HEK293 (cell line): ENCODE measurements around the gene POM121L2.

Experiments used
- ELK4 ChIP-seq: IDR thresholded peaks from 2 replicates; pipeline ENCODE4 v1.6.1; 2011; ENCODE audit warnings: mild to moderate bottlenecking, low read depth, low read length, borderline replicate concordance
- KLF10 ChIP-seq: fragments of 450-650 bp; IDR thresholded peaks from 2 replicates; pipeline ENCODE4 v1.5.1; 2018; ENCODE audit warnings: missing biosample characterization, mild to moderate bottlenecking, missing genetic modification characterization
- MYNN ChIP-seq: fragments of 450-650 bp; formaldehyde crosslinking; IDR thresholded peaks from 2 replicates; pipeline ENCODE4 v1.5.1; 2016; ENCODE audit warnings: missing biosample characterization, missing genetic modification characterization, borderline replicate concordance
- PBX3 ChIP-seq: sonication (generic); formaldehyde crosslinking; IDR thresholded peaks from 2 replicates; pipeline ENCODE4 v1.8.1; 2022; ENCODE audit warnings: mild to moderate bottlenecking, moderate library complexity, missing genetic modification reagents
- REPIN1 ChIP-seq: fragments of 450-650 bp; formaldehyde crosslinking; IDR thresholded peaks from 2 replicates; pipeline ENCODE4 v1.5.1; 2017; ENCODE audit warnings: missing biosample characterization, missing genetic modification characterization, low read depth
- SP7 ChIP-seq: fragments of 450-650 bp; formaldehyde crosslinking; IDR thresholded peaks from 2 replicates; pipeline ENCODE4 v1.5.1; 2016; ENCODE audit warnings: missing biosample characterization, missing genetic modification characterization
- ZBTB17 ChIP-seq: fragments of 450-650 bp; formaldehyde crosslinking; IDR thresholded peaks from 2 replicates; pipeline ENCODE4 v1.5.1; 2016; ENCODE audit warnings: missing biosample characterization, missing genetic modification characterization
- ZNF114 ChIP-seq: fragments of 450-650 bp; formaldehyde crosslinking; IDR thresholded peaks from 2 replicates; pipeline ENCODE4 v1.5.0; 2017; ENCODE audit warnings: missing biosample characterization, missing genetic modification characterization
- ZNF157 ChIP-seq: fragments of 450-650 bp; formaldehyde crosslinking; IDR thresholded peaks from 2 replicates; pipeline ENCODE4 v1.5.1; 2016; ENCODE audit warnings: missing biosample characterization, missing genetic modification characterization
- ZNF169 ChIP-seq: fragments of 450-650 bp; formaldehyde crosslinking; IDR thresholded peaks from 2 replicates; pipeline ENCODE4 v1.5.1; 2016; ENCODE audit warnings: missing biosample characterization, missing genetic modification characterization
- ZNF426 ChIP-seq: fragments of 450-650 bp; formaldehyde crosslinking; IDR thresholded peaks from 2 replicates; pipeline ENCODE4 v1.5.1; 2017; ENCODE audit warnings: missing biosample characterization, missing genetic modification characterization, mild to moderate bottlenecking, inconsistent platforms, moderate library complexity
- ZNF501 ChIP-seq: fragments of 450-650 bp; formaldehyde crosslinking; IDR thresholded peaks from 2 replicates; pipeline ENCODE4 v1.5.1; 2016; ENCODE audit warnings: missing biosample characterization, missing genetic modification characterization
- ZNF518A ChIP-seq: fragments of 450-650 bp; formaldehyde crosslinking; conservative IDR thresholded peaks from 2 replicates; pipeline ENCODE4 v1.5.1; 2016; ENCODE audit warnings: low read depth, missing biosample characterization, missing genetic modification characterization
- ZNF521 ChIP-seq: fragments of 450-650 bp; formaldehyde crosslinking; IDR thresholded peaks from 2 replicates; pipeline ENCODE4 v1.5.1; 2017; ENCODE audit warnings: missing biosample characterization, mild to moderate bottlenecking, missing genetic modification characterization
- ZNF529 ChIP-seq: fragments of 450-650 bp; formaldehyde crosslinking; IDR thresholded peaks from 2 replicates; pipeline ENCODE4 v1.5.1; 2017; ENCODE audit warnings: missing genetic modification characterization, missing biosample characterization; ENCODE audit not compliant: insufficient replicate concordance
- ZNF560 ChIP-seq: fragments of 450-650 bp; formaldehyde crosslinking; IDR thresholded peaks from 2 replicates; pipeline ENCODE4 v1.5.1; 2017; ENCODE audit warnings: missing biosample characterization, missing genetic modification characterization, borderline replicate concordance
- ZNF654 ChIP-seq: fragments of 450-650 bp; formaldehyde crosslinking; IDR thresholded peaks from 2 replicates; pipeline ENCODE4 v1.5.1; 2016; ENCODE audit warnings: low read depth, missing biosample characterization, missing genetic modification characterization
- ZNF658 ChIP-seq: fragments of 450-650 bp; formaldehyde crosslinking; IDR thresholded peaks from 2 replicates; pipeline ENCODE4; 2016; ENCODE audit warnings: missing biosample characterization, missing genetic modification characterization
- ZSCAN23 ChIP-seq: fragments of 450-650 bp; formaldehyde crosslinking; IDR thresholded peaks from 2 replicates; pipeline ENCODE4 v1.5.1; 2016; ENCODE audit warnings: missing biosample characterization, missing genetic modification characterization
- TF ChIP-seq, protein P1 (sequence below): fragments of 450-650 bp; formaldehyde crosslinking; IDR thresholded peaks from 2 replicates; pipeline ENCODE4 v1.5.1; 2017; ENCODE audit warnings: missing biosample characterization, mild to moderate bottlenecking, missing genetic modification characterization, moderate library complexity
- TF ChIP-seq, protein P2 (sequence below): fragments of 450-650 bp; formaldehyde crosslinking; IDR thresholded peaks from 2 replicates; pipeline ENCODE4 v1.5.1; 2016; ENCODE audit warnings: missing biosample characterization, missing genetic modification characterization, borderline replicate concordance

The POM121L2 gene

DNA sequence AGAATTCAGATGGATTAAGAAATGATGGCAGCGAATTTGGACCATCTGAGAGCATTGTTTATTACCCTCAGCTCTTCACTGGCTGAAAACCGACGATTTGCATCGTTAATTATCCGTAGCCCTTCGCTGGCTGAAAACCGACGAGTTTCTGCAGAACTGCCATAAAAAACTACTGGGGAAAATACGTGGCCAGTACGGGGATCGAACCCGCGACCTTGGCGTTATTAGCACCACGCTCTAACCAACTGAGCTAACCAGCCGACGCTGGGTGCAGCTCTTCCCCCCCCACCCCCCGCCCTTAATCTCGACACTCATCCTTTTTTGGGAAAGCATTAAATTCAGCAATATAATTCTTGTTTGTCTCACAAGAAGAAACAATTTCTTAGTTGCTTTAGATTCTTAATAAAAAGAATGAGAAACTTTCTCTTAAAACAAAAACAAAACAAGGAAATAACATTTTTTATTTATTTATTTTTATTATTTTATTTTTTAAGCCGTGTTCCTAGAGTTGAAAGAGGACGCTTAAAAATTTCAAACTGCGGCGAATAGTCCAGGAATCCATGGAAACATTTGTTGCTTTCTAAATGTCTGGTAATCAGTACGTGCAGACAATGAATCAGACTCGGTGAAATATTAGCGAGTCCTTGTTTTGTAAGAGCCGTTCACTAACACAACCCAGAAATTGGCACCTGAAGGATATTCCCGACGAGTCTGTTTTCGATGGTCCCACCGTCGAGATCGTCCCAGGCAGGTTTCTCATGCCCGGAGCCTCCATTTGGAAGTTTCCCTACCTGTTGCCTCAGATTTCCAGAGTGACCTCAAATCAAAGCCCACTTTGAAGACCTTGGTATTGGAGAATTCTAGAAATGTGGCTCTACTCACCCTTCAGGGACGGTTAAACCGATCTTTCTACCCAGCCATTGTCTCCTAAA, 36.8 kb downstream of the POM121L2 start (continued):
- no peak for TF ChIP-seq PBX3 (CRISPR knock-in tag)
- no peak for TF ChIP-seq MYNN (tag by site-specific recombination)
- no peak for TF ChIP-seq ZNF114 (tag by site-specific recombination)
- TF ChIP-seq ZNF529 (tag by site-specific recombination): no peak
- TF ChIP-seq ELK4: no peak
- no peak for TF ChIP-seq ZNF157 (tag by site-specific recombination)
- TF ChIP-seq ZNF654: no peak
- TF ChIP-seq, protein P1, sequence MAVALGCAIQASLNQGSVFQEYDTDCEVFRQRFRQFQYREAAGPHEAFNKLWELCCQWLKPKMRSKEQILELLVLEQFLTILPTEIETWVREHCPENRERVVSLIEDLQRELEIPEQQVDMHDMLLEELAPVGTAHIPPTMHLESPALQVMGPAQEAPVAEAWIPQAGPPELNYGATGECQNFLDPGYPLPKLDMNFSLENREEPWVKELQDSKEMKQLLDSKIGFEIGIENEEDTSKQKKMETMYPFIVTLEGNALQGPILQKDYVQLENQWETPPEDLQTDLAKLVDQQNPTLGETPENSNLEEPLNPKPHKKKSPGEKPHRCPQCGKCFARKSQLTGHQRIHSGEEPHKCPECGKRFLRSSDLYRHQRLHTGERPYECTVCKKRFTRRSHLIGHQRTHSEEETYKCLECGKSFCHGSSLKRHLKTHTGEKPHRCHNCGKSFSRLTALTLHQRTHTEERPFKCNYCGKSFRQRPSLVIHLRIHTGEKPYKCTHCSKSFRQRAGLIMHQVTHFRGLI (tag by site-specific recombination): no peak
- TF ChIP-seq ZNF518A (tag by site-specific recombination): 0 out of 2 replicates have a peak, but pooled peaks have one; percentile 7
- peak; percentile 80 for TF ChIP-seq ZBTB17 (tag by site-specific recombination)
- TF ChIP-seq ZNF560 (tag by site-specific recombination): no peak
- TF ChIP-seq SP7 (tag by site-specific recombination): peak; percentile 62
- peak; percentile 69; the same call in 1 of the 2 replicates for TF ChIP-seq ZNF501 (tag by site-specific recombination)
- TF ChIP-seq ZNF169 (tag by site-specific recombination): no peak
- TF ChIP-seq ZSCAN23 (tag by site-specific recombination): no peak
- TF ChIP-seq, protein P2, sequence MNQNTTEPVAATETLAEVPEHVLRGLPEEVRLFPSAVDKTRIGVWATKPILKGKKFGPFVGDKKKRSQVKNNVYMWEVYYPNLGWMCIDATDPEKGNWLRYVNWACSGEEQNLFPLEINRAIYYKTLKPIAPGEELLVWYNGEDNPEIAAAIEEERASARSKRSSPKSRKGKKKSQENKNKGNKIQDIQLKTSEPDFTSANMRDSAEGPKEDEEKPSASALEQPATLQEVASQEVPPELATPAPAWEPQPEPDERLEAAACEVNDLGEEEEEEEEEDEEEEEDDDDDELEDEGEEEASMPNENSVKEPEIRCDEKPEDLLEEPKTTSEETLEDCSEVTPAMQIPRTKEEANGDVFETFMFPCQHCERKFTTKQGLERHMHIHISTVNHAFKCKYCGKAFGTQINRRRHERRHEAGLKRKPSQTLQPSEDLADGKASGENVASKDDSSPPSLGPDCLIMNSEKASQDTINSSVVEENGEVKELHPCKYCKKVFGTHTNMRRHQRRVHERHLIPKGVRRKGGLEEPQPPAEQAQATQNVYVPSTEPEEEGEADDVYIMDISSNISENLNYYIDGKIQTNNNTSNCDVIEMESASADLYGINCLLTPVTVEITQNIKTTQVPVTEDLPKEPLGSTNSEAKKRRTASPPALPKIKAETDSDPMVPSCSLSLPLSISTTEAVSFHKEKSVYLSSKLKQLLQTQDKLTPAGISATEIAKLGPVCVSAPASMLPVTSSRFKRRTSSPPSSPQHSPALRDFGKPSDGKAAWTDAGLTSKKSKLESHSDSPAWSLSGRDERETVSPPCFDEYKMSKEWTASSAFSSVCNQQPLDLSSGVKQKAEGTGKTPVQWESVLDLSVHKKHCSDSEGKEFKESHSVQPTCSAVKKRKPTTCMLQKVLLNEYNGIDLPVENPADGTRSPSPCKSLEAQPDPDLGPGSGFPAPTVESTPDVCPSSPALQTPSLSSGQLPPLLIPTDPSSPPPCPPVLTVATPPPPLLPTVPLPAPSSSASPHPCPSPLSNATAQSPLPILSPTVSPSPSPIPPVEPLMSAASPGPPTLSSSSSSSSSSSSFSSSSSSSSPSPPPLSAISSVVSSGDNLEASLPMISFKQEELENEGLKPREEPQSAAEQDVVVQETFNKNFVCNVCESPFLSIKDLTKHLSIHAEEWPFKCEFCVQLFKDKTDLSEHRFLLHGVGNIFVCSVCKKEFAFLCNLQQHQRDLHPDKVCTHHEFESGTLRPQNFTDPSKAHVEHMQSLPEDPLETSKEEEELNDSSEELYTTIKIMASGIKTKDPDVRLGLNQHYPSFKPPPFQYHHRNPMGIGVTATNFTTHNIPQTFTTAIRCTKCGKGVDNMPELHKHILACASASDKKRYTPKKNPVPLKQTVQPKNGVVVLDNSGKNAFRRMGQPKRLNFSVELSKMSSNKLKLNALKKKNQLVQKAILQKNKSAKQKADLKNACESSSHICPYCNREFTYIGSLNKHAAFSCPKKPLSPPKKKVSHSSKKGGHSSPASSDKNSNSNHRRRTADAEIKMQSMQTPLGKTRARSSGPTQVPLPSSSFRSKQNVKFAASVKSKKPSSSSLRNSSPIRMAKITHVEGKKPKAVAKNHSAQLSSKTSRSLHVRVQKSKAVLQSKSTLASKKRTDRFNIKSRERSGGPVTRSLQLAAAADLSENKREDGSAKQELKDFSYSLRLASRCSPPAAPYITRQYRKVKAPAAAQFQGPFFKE (tag by site-specific recombination): no peak
- no peak for TF ChIP-seq REPIN1 (tag by site-specific recombination)
- no peak for TF ChIP-seq ZNF521 (tag by site-specific recombination)
- TF ChIP-seq ZNF658 (tag by site-specific recombination): no peak
- no peak for TF ChIP-seq ZNF426 (tag by site-specific recombination)
- peak; percentile 47; the same call in 1 of the 2 replicates for TF ChIP-seq KLF10
